ENCODE data around the gene CNTN5.

Gene CNTN5

GRCh38 chr11:99548264-99548663, 527.5 kb downstream of the CNTN5 start:
- H3K27me3 ChIP-seq = no peaks in the 10 kb centered on the region
- H3K4me1 ChIP-seq = no peaks in the 10 kb centered on the region
- DNase-seq = no peak
- H3K4me3 ChIP-seq = no peak overlapping the region
- intact Hi-C loops (cut with DNase I; ENCODE audit: low total_unique reads) = no loop called here
- no peak for TF ChIP-seq CTCF (IDR thresholded peaks at IDR 0.05)
- no peak overlapping the region for H3K27ac ChIP-seq
- H3K9me3 ChIP-seq = no peaks in the 10 kb centered on the region
- H3K36me3 ChIP-seq = no peaks in the 10 kb centered on the region

DNA sequence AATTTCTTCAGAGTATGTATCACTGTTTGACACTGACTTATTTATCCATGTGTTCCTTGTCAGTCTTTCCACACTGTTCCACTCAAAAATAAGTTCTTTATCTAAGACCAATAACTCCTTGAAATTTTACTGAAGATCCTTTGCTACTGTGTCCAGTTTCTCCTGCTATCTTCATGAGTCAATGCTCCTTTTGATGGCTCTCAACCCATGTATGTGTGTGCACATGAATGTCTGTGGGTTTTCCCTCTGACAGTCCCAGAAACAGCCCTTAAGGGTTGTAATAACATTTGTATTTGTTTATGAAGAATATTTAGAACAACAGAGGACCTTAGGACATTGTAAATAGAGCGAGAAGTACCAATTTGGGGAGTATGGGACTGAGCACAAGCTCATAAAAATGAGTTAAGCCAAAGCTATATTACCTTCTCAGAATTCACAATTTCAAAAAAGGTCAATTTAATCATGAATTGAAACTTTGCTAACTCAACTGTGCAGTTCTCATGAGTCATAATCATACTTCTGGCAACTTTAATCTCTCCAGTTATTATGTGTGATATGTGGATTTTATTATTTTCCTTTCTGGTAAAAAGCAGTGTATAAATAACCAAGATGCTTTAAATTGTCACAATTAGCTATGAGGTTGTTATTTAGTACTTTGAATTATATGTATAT, 533.6 kb downstream of the CNTN5 start:
- H3K9me3 ChIP-seq = no peaks in the 10 kb centered on the region
- H3K4me3 ChIP-seq = no peak overlapping the region
- no peak for DNase-seq
- TF ChIP-seq CTCF (IDR thresholded peaks at IDR 0.05) = no peak
- H3K36me3 ChIP-seq = no peaks in the 10 kb centered on the region
- no peak overlapping the region for H3K27ac ChIP-seq
- intact Hi-C loops (cut with DNase I; ENCODE audit: low total_unique reads) = no loop called here
- H3K4me1 ChIP-seq = no peaks in the 10 kb centered on the region
- no peaks in the 10 kb centered on the region for H3K27me3 ChIP-seq

- H3K9me3 ChIP-seq = no peaks in the 10 kb centered on the region
Observed at GRCh38 chr11:99555486-99555885, 534.7 kb downstream of the CNTN5 start.

GRCh38 chr11:99565333-99565732, 544.6 kb downstream of the CNTN5 start:
- H3K4me3 ChIP-seq = no peak overlapping the region
- no peak overlapping the region for H3K27ac ChIP-seq
- intact Hi-C loops (cut with DNase I; ENCODE audit: low total_unique reads) = no loop called here
- no peaks in the 10 kb centered on the region for H3K4me1 ChIP-seq
- DNase-seq = no peak
- H3K27me3 ChIP-seq = no peaks in the 10 kb centered on the region
- no peaks in the 10 kb centered on the region for H3K36me3 ChIP-seq
- no peaks in the 10 kb centered on the region for H3K9me3 ChIP-seq
- no peak for TF ChIP-seq CTCF (IDR thresholded peaks at IDR 0.05)

More at GRCh38 chr11:99555486-99555885, 534.7 kb downstream of the CNTN5 start:
- no peaks in the 10 kb centered on the region for H3K27me3 ChIP-seq
- no peak overlapping the region for H3K4me3 ChIP-seq
- H3K4me1 ChIP-seq = no peaks in the 10 kb centered on the region
- no peak overlapping the region for H3K27ac ChIP-seq
- intact Hi-C loops (cut with DNase I; ENCODE audit: low total_unique reads) = no loop called here
- H3K36me3 ChIP-seq = no peaks in the 10 kb centered on the region
- TF ChIP-seq CTCF (IDR thresholded peaks at IDR 0.05) = no peak
- no peak for DNase-seq

GRCh38 chr11:99567334-99567956, 546.7 kb downstream of the CNTN5 start:
- intact Hi-C loops (cut with DNase I; ENCODE audit: low total_unique reads) = no loop called here
- Histone ChIP-seq H3K4me1 (no peaks in the 10 kb centered on the region), H3K27me3 (no peaks in the 10 kb centered on the region), H3K4me3 (no peak overlapping the region), H3K27ac (no peak overlapping the region), H3K9me3 (no peaks in the 10 kb centered on the region), H3K36me3 (no peaks in the 10 kb centered on the region)
- no peak for DNase-seq
- TF ChIP-seq CTCF (IDR thresholded peaks at IDR 0.05) = no peak
